NT2/D1 (cell line): ENCODE measurements around the gene RASL11A.

Experiments used
- SUZ12 ChIP-seq: IDR thresholded peaks from 2 replicates; pipeline ENCODE4 v1.6.1; 2011; ENCODE audit not compliant: insufficient read length, insufficient read depth; ENCODE audit errors: extremely low read depth
- YY1 ChIP-seq: IDR thresholded peaks from 2 replicates; pipeline ENCODE4 v1.6.1; 2011; ENCODE audit not compliant: insufficient read length, insufficient read depth
- ZNF274 ChIP-seq: IDR thresholded peaks from 2 replicates; pipeline ENCODE4 v1.6.1; 2011; ENCODE audit warnings: mild to moderate bottlenecking, low read depth, low read length

GRCh38 chr13:27311518-27312210, 41.0 kb downstream of the RASL11A start:
- no peak for TF ChIP-seq ZNF274
- TF ChIP-seq SUZ12, result no peak
- TF ChIP-seq YY1, result no peak
